Neural progenitor cell (in vitro differentiated cells): ENCODE measurements around the gene GABRG3.

ENCODE experiments used
- CTCF ChIP-seq: fragments of 200-600 bp; sonication (generic); IDR thresholded peaks from 2 replicates; pipeline ENCODE4 v1.5.1; 2017; ENCODE audit warnings: antibody characterized with exemption, mild to moderate bottlenecking
- EZH2 ChIP-seq: fragments of 200-600 bp; sonication (generic); IDR thresholded peaks from 2 replicates; pipeline ENCODE4 v1.6.1; 2017; ENCODE audit warnings: antibody characterized with exemption, mild to moderate bottlenecking, moderate library complexity

GRCh38 chr15:27165590-27165989, 194.6 kb downstream of the GABRG3 start:
- no peak for TF ChIP-seq CTCF
- TF ChIP-seq EZH2, result no peak
